ENCODE data around the gene CALHM4. TPM values are rescaled to one million over a fixed set of nuclear protein-coding genes. Genes with fewer than 3 reads are reported as not detected.

The CALHM4 gene
- total and polyA plus RNA-seq, 2 of the 8 experiments (the other 6 are each of a cell fraction or from before 2014, with no cell fraction given), result not detected

GRCh38 chr6:116508527-116508926, 45.0 kb upstream of the CALHM4 start (continued):
- no peak for TF ChIP-seq GABPA (IDR thresholded peaks at IDR 0.05; ENCODE audit: borderline replicate concordance, insufficient read depth, low read length)
- no peak for TF ChIP-seq TEAD4 (IDR thresholded peaks at IDR 0.05; ENCODE audit: low read depth, low read length)
- no peak for TF ChIP-seq RXRA (IDR thresholded peaks at IDR 0.05; ENCODE audit: insufficient read depth, low read depth, low read length)
- no peak for TF ChIP-seq RAD21 (IDR thresholded peaks at IDR 0.05 in 1 of 2, conservative IDR thresholded peaks at IDR 0.05 in 1 of 2; ENCODE audit: low read depth in 2 of 2, low read length in 2 of 2)
- TF ChIP-seq CBX8 (IDR thresholded peaks at IDR 0.05; ENCODE audit: borderline replicate concordance, low read depth, low read length), result no peak
- no peak for TF ChIP-seq CBX5 (IDR thresholded peaks at IDR 0.05; ENCODE audit: low read depth, low read length)
